ENCODE data around the gene CST2.
"Not testable (repeated sequence)": the region's sequence is repeated elsewhere in the genome, so short reads cannot be mapped to it uniquely, and the experiment has no call there.

CST2 gene, protein sequence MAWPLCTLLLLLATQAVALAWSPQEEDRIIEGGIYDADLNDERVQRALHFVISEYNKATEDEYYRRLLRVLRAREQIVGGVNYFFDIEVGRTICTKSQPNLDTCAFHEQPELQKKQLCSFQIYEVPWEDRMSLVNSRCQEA

DNA sequence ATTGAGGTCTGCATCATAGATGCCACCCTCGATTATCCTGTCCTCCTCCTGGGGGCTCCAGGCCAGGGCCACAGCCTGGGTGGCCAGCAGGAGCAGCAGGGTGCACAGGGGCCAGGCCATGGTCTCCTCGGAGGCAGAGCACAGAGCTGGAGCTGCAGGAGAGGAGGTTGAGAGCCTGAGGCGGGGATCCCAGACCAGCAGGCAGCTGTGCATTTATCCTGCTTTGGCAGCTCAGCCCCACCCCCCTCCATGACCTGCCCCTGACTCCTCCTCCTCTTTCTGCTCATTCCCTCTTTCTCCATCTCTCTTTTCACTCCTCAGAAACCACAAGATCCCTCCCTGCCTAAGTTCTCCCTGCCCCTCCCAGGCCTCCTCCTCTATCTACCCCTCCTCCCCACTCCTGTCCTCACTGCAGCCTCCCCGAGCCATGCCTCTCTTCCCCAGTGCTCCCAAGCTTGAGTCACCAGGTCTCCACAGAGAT, at the start of gene CST2:
Gene CST2 (minus strand): TSS at position 189 of the 481 bp plus-strand sequence. CDS start 69 bp downstream, at position 120.
- DNase-seq (ENCODE audit: low spot score), result no peak

DNA sequence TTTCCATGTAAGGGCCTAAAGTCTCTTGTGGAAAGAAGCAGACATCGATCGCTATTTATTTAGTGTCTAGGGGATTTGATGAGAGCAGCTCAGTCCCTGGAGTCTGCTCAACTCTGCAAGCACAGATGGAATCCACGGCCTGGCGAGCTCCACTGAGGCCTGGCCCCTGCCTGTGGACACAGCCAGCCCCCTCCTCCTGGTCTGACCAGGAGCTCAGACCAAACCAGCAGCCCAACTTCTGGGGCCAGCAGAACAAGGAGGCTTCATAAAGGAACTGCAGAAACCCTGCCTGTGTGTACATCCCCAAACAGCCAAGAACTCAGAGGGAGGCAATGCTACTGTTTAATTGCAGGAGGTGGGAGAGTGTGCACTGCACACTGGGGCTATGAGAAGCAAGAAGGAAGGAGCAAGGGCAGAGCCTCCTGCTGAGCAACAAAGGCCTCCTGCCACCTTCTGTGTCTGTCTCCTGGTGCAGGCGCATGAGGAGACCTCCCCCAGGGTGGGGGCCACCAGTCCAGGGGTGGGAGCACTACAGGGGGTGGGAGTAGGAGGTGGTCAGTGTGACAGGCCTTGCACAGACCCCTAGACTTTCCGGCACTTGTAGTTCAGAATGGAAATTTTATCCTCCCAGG, 49.2 kb upstream of the CST2 start:
- DNase-seq (ENCODE audit: low spot score), result no peak

DNA sequence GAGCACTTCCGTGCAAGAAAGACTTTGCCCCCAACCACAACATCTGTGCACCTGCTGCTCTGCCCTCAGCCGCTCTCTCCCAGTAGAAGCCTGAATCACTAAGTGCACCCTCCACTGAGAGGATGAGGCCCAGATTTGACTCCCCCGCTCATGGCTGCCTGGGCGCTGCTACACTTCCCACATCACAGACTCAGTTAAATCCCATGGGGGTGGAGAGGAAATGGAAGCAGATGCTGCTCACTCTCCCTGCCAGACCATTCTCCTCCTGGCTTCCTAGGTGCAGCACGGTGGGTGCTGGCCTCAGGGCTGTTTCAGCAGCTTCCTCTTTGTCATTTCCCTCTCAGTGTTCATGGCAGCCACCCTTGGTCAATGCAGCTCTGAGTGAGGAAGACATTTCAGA, 48.2 kb upstream of the CST2 start:
- DNase-seq (ENCODE audit: low spot score), result no peak

DNA sequence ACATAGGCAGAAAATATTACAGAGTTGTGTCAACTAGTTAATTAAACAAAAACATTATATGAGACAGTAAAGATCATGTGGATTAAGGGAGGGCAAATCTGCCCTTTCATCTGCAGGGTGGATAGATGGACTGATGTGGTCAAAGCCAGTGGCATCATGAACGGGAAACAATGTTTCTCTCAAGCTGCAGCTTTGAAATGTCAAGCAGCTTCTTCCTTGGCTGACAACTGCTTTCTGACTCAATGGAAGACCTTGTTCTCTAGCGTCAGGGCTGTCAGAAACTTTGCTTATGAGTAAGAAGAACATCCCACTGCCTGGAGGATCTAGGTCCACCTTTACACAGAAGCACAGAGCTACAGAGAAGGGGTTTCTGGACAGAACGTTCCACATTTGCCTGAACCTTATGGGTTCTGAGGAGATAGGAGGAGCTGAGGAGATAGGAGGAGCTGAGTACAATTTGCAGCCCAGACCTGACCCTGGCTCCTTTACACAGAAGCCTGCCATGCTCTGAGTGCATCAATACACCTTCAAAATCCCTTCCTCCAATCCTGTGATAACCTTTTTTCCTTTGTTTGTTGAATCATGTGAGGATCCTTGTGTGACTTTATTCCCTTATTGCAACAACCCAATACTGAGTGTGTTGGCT, 47.0 kb upstream of the CST2 start:
- DNase-seq (ENCODE audit: low spot score), result peak; percentile 39

DNA sequence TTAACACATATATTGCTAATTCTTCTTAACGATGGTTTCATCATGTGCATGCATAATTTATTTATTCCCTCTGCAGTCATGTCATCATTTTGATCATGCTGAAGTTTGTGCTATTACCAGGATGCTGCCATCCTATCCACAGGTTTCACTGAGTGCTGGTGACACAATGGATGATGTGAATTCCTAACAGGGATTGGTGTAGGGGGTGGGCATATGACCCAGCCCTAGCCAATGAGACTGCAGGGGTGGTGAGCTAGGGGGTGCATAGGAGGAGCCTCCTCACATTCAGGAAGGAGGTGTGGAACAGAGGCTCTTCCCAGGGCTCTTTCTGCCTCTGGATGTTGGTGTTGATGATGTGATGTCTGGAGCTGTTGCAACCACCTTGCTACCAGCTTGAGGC, 45.5 kb upstream of the CST2 start:
- DNase-seq (ENCODE audit: low spot score), result no peak

DNA sequence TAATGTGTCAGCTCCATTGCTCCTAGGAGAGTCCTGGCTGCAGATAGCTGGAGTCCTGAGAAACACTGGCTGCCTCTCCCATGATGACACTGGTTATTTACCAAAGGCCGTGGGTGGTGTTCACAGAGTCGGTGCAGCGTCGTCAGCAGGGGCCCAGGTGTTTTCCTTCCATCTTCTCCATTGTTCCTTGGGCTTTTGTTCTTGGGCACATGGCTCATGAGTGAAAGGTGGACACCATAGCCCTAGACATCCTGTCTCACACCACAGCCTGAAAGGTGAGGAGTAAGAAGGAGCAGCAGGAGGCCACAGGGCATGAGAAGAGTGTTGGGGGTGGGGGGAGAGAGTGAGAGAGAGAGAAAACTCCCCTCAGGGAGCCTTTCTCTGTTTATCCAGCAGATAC, 43.9 kb upstream of the CST2 start:
- no peak for DNase-seq (ENCODE audit: low spot score)

DNA sequence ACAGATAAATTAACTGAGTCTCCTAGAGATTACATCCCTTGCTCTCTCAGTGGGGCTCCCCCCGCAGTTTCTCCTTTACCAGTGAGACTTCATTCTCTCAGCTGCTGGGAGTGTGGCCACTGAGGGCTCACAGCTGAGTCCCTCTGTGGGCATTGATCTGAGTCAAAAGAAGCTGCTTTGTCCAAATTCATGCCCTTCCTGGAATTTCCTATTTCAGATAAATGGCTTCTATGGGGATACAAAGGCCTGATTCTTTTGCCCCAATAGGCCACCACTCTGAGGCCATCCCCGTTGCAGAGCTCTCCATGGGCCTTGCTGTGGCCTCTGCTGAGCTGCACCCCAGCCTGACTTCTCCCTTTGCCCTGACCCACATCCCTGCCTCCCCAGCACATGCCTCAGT, 43.0 kb upstream of the CST2 start:
- peak; percentile 69 for DNase-seq (ENCODE audit: low spot score)

DNA sequence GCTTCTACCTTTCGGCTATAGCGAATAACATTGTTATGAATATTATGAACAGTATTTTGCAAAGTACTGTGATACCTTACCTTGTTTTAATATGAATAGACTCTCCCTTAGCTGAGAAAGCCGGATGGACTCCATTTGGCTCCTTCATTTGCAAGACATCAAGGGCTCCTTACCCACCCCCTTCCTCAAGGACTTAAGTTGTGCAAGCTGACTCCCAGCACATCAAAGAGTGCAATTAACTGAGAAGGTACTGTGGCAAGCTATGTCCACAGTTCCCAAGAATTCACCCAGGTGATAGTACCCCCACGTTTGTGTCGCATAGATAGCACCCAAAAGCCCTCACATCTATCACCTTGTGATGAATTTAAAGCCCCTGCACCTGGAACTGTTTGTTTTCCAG, 41.8 kb upstream of the CST2 start:
- no peak for DNase-seq (ENCODE audit: low spot score)

DNA sequence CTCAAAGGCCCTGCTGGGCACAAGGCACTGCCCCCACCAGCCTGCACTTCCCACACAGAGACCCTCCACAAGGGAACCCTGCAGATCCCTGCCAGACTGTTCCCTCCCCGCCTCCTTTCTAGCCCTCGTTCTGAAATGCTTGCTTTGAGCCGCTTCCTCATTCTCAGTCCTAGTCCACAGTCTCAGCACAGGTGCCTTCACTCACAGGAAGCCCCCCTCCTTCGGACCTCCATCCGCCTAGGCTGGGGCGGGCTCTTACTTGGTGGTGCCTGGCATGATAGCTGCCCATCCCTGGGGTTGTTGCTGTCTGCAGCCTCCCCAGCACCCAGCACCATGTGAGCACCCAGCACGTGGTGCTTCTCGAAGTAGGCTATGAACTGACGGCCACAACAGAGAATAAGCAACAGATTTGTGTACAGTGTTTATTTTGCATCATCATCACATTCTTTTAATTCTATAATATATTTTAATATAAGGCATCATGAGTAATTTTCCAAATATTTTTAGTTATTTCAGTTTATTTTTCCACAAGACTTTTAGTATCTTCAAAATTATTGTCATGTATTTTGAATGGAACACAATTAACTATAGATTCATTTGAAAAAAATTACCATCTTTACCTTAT, 40.7 kb upstream of the CST2 start:
- no peak for DNase-seq (ENCODE audit: low spot score)

DNA sequence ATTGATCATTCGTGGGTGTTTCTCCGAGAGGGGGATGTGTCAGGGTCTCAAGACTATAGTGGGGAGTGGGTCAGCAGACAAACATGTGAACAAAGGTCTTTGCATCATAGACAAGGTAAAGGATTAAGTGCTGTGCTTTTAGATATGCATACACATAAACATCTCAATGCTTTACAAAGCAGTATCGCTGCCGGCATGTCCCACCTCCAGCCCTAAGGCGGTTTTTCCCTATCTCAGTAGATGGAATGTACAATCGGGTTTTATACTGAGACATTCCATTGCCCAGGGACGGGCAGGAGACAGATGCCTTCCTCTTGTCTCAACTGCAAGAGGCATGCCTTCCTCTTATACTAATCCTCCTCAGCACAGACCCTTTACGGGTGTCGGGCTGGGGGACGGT, 34.2 kb upstream of the CST2 start:
- DNase-seq (ENCODE audit: low spot score), result not testable (repeated sequence)

DNA sequence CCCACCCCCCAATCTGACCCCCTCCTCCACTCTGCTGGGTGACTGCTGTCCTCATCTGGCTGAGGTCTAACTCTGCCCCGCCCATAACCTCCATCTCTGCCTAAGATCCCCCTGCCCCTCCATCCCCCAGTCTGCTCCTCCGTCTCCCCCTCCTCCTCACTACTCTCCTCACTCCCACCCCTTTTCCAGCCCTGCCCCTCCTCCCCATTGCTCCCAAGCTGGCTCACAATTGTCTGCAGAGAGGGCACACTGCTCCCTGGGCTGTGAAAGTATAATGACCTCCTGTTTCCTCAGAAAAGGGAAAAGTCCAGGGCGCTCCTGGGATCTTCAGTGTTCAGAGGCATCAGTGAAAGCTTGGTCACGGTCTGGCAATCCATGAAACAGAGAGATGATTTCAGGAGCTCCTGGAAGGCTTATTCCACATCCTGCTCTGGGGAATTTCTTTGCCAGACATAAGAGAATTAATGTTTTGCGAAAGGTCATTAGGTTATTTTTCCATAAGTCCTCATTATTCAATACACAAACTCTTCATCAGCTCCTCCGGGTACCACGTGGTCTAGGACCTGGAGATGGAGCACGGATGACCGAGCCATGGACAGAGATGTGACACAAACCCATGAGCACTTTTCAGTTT, 31.6 kb upstream of the CST2 start:
- no peak for DNase-seq (ENCODE audit: low spot score)

DNA sequence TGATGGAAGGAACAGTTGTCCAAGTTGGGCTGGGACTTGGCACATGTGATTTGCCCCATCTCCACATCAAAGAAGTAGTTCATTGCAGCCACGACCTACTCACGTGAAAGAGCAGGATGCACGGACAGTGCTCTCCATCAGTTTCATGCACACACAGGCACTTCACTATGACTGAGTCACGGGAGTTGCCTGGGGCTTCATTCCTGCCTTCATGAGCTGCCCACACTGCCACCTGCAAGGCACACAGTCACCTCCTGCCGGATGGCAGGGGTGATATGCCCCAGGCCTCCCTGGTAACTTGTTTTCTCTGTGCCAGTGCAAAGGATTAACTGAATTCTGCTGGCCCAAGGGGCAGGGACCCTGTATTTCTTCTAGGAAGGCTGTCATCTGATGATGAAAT, 30.2 kb upstream of the CST2 start:
- DNase-seq (ENCODE audit: low spot score), result no peak

DNA sequence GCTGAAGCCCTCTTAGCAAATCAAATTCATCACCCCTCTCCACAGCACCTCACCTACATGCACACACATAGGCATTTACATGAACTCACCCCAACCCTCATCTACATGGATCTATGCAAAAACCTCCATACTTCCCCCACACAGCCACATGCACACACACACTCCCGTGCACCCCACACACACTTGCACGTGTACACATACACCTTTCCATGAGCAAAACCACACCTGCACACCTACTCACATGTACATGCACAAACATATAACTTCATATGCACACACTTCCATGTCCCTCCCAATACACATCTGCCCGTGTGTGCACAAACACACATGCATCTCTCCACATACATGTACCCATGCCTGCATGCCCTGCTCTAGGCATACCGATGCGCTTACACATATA, 29.7 kb upstream of the CST2 start:
- no peak for DNase-seq (ENCODE audit: low spot score)

DNA sequence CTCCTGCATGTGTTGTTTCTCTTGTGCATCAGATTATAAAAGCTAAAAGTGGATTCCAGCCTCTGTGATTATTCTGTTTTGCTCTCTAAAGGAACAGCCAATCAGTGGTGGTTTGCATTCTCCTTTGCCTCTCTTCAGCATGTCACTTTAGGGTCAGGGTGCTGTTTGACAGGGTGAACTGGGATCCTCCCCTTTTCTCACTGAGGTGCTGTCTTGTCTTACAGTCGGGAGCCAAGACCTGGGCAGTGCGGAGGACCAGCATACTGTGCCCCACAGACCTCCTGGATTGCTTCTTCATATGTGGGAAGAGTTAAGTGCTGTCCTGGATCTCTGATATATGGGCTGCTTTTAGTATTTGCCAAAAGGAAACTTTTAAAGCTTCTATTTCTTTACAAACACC, 15.2 kb upstream of the CST2 start:
- no peak for DNase-seq (ENCODE audit: low spot score)

DNA sequence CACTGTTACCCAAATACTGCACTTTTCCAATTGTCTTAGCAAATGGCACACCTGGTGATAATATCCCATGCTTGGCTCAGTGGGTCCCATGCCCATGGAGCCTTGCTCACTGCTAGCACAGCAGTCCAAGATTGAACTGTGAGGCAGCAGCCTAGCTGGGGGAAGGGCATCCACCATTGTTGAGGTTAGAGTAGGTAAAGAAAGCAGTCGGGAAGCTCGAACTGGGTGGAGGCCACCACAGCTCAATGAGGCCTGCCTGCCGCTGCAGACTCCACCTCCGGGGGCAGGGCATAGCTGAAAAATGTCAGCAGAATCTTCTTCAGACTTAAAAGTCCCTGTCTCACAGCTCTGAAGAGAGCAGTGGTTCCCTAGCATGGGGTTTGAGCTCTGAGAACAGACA, 9.2 kb upstream of the CST2 start:
- no peak for DNase-seq (ENCODE audit: low spot score)

DNA sequence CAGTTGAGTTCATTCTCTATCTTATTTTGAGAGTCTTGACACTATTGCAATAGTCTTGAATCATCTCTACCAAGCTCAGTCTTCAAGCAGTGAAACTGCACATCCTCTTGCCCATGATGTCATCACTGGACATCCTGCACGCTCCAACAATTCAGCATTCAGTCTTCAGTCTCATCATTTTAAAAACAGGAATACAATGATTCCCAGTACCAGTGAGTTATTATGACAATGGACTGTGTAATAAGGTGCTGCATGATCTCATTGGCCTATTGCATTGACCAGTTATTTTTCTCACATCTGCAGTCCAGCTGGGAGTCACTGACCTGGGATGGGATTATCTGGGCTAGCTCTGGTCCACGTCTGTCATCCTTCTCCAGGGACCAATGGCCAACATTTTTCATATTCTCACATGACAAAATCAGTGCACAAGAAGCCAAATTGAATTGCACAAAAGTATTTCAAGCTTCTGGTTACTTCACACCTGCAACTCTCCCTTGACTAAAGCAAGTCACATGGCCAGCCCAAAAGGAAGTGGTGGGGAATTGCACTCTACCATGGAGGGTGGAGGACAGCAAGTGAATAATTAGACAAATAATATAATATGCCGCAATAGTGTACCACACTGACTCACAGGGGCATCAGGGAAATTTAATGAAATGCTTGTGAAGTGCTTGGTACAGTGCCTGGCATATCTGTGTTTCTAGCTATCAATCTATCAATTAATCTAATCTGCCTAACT, 6.4 kb upstream of the CST2 start:
- no peak for DNase-seq (ENCODE audit: low spot score)

DNA sequence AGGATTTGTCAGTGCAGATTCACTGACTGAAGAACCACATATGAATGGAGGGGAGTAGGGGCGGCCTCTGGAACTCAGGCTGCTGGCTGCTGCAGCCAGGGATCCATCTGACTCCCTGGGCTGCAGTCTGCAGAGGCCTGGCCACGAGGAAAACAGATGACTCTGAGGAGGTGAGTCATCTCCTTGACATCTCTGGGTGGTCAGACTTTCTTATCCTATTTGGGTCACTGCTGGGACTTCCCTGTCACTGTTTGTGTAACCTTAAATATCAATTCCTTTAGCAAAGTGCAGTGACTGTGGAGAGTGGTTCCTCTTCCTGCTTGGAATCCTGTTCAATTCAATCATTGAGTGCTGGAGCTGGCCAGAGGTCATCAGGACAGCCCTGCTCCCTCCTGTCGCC, 5.4 kb upstream of the CST2 start:
- DNase-seq (ENCODE audit: low spot score), result not testable (repeated sequence)

DNA sequence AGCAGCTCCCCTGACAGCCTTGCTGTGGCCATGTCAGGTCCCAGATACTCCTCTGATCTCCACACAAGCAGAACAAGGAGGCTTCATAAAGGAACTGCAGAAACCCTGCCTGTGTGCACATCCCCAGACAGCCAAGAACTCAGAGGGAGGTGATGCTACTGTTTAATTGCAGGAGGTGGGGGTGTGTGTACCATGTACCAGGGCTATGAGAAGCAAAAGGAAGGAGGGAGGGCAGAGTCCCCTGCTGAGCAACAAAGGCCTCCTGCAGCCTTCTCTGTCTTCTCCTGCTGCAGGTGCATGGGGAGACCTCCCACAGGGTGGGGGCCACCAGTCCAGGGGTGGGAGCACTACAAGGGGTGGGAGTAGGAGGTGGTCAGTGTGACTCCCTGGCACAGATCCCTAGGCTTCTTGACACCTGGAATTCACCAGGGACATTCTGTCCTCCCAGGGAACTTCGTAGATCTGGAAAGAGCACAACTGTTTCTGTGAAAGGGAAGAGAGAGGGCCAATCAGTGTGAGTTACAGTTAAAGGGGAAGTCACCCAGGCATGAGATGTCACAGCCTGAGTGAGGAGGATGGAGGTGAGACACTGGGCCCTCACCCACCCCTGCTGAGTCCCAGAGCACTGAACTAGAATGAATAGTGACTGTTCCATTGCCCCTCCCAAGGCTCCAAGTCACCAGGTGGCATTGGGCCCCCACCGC, 2.8 kb downstream of the CST2 start:
- no peak for DNase-seq (ENCODE audit: low spot score)

DNA sequence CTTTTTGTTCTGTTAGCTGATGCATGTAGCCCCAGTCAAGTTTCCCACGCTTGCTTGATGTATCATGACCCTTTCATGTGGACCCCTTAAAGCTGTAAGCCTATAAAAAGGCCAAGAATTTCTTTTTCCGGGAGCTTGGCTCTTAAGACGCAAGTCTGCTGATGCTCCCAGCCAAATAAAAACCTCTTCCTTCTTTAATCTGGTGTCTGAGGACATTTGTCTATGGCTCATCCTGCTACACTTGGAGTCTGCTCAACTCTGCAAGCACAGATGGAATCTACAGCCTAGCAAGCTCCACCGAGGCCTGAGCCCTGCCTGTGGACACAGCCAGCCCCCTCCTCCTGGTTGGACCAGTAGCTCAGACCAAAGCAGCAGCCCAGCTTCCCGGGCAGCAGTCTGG, 3.4 kb downstream of the CST2 start:
- DNase-seq (ENCODE audit: low spot score), result no peak

DNA sequence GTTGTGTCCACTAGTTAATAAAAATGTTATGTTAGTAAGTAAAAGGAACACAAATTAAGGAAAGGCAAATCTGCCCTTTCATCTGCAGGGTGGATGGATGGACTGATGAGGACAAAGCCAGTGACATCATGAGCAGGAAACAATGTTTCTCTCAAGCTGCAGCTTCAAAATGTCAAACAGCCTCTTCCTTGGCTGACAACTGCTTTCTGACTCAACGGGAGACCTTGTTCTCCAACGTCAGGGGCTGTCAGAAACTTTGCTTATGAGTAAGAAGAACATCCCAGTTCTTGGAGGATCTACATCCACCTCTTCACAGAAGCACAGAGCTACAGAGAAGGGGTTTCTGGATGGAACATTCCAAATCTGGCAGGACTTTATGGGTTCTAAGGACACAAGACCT, 6.0 kb downstream of the CST2 start:
- no peak for DNase-seq (ENCODE audit: low spot score)

DNA sequence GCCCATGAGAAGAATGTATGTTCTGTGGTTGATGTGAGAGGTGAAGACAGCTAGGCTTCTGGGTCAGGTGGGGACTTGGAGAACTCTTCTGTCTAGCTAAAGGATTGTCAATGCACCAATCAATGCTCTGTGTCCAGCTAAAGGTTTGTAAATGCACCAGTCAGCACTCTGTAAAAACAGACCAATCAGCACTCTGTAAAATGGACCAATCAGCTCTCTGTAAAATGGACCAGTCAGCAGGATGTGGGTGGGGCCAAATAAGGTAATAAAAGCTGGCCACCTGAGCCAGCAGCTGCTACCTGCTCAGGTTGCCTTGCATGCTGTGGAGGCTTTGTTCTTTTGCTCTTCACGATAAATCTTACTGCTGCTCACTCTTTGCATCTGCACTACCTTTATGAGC, 15.0 kb downstream of the CST2 start:
- not testable (repeated sequence) for DNase-seq (ENCODE audit: low spot score)

All from pons (tissue), 1 donor.